Ectodermal cell (in vitro differentiated cells): ENCODE measurements around the gene TRIM44.
"Not testable (repeated sequence)": the region's sequence is repeated elsewhere in the genome, so short reads cannot be mapped to it uniquely, and the experiment has no call there.

Experiments used
- H3K27ac ChIP-seq: 2 replicates; pipeline ENCODE4 v1.7.0; 2013; ENCODE audit warnings: mild to moderate bottlenecking, low read depth, low read length; ENCODE audit not compliant: insufficient read depth, poor library complexity, severe bottlenecking
- H3K27me3 ChIP-seq: 2 replicates; pipeline ENCODE4 v1.7.0; 2013; ENCODE audit warnings: mild to moderate bottlenecking, low read length; ENCODE audit not compliant: insufficient read depth, control insufficient read depth, poor library complexity, severe bottlenecking
- H3K36me3 ChIP-seq: one replicate; pipeline ENCODE4 v1.7.0; 2013; ENCODE audit warnings: low read length; ENCODE audit not compliant: control insufficient read depth, insufficient read depth
- H3K4me1 ChIP-seq: one replicate; pipeline ENCODE4 v1.7.0; 2013; ENCODE audit warnings: low read length; ENCODE audit not compliant: control insufficient read depth, insufficient read depth
- H3K4me3 ChIP-seq: 2 replicates; pipeline ENCODE4 v1.7.0; 2013; ENCODE audit warnings: low read depth, low read length, control low read depth; ENCODE audit not compliant: insufficient read depth
- H3K9me3 ChIP-seq: 2 replicates; pipeline ENCODE4 v1.7.0; 2013; ENCODE audit warnings: mild to moderate bottlenecking, low read length, moderate library complexity; ENCODE audit not compliant: control insufficient read depth
- WGBS, 2 experiments: methylation state at CpG; one replicate each; pipeline ENCODE4 v1.1.7; 2013; ENCODE audit warnings: missing lambda C conversion rate in 2 of 2; 5-methylcytosine and 5-hydroxymethylcytosine counted together

Gene TRIM44

DNA sequence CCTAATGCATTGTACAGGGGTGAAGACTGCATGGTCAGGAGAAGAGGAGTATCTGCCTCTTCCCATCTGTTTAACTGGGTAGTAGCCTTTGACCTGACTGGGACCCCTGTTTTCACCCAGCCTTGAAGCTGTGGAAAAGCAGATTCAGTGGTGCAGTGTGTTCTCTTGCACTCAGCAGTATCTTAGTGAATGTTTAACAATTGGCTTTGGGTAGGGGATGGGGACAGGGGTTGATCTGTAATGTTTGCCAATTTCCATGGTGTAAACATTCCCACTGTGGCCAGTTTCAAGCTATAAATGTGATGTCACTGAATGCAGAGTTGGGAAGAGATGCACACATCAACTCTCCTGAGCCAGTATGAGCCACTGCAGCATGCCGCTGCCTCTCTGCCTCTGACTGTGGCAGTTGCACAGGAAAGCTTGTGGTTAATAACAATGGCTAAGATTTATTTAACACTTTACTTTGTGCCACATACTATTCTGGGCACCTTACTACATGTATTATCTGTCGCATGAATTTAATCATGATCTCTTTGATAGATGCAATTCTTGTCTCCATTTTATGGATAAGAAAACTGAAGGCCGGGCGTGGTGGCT, 28.6 kb upstream of the TRIM44 start:
- WGBS, 2 experiments: 95 to 98% methylated on average over 4 of the region's 4 CpGs

DNA sequence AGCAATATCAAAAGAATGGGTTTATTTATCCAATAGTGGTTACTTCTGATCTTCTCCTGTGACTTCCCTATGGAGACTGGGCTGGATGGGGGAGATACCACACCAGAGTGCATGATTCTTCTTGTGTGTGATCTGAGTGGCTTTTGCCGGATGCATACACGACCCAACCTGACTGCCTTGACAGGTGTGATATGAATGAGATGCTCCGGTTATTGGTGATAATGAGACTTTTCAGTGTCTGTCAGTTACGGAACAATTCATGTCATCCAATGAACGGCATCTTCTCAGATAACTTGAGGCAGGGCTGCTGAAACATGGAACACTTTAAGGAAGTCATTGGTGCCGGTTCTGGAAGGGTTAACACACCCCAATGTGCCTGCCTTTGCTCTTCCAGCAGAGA, 26.6 kb upstream of the TRIM44 start:
- Histone ChIP-seq H3K4me3 (no peak overlapping the region), H3K9me3 (no peaks in the 10 kb centered on the region), H3K4me1 (no peaks in the 10 kb centered on the region), H3K27me3 (peaks cover 3% of the 10 kb centered on the region), H3K27ac (no peak overlapping the region), H3K36me3 (no peaks in the 10 kb centered on the region)
- 96% methylated on average over 6 of the region's 6 CpGs for WGBS, 2 experiments

More for the DNA sequence above, 28.6 kb upstream of the TRIM44 start:
- Histone ChIP-seq H3K27me3 (no peaks in the 10 kb centered on the region), H3K4me3 (no peak overlapping the region), H3K36me3 (no peaks in the 10 kb centered on the region), H3K9me3 (no peaks in the 10 kb centered on the region), H3K27ac (no peak overlapping the region), H3K4me1 (no peaks in the 10 kb centered on the region)

DNA sequence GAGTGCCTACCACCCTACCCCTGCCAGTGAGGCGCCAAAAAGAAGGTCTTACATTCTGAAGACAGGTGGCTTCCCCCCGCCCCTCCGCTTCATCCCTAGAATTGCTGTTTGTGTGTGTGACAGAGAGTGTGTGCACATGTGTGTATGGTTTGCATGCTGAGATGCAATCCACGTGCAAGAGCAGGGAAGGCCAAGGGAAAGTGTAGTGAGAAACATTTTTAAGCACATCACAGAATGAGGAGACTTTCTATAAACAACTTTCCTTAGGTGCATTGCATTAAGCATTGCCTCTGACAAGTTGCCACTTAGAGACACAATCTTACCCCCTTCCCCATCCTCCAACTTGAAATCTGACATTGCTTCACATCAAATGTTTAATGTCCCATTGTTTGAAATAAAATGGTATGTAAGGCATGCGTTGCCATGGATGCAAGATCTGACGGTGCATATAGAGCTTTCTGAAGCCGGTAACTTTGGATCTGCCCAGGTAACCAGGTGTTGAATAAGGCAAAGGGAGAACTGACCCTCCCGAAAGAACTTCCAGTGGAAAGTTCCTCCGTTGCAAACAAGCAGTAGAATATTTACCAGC, 22.9 kb upstream of the TRIM44 start:
- Histone ChIP-seq H3K4me3 (no peak overlapping the region), H3K4me1 (peaks cover 13% of the 10 kb centered on the region), H3K27ac (no peak overlapping the region), H3K9me3 (no peaks in the 10 kb centered on the region), H3K27me3 (peaks cover 3% of the 10 kb centered on the region), H3K36me3 (no peaks in the 10 kb centered on the region)
- whole genome bisulfite sequencing, 2 experiments: 78 to 83% methylated on average over 9 of the region's 9 CpGs

DNA sequence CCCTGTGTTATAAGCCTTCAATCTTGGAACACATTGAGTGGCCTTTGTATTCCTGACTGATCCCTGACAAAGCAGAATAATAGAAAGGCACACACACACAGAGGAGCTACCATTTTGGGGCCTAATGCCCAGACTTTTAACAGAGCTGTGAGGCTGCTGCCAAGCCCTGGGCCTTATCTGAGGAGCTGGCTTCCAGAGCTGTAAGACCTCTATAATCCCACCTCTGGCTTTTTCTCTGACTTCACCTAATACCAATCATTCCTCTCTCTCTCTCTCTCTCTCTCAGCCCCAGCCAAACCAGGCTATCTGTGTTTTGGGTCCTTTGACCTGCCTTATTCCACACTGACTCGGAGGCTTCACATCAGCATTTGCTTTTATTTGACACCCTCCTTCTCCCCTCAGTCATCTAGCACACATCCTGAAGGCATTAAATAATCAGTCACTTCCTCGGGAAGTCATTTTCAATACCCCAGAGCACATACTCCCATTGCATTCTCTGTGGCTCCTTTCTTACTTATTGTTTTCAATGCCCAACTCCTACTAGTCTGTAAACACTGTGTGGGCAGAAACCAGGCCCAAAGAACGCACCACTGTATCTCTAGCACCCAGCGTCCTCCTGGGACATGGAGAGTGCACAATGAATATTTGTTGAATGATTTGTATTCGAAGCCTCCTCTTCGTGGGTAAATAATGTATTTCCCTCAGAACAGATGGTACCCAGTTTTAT, 21.2 kb upstream of the TRIM44 start:
- H3K4me1 ChIP-seq: peaks cover 13% of the 10 kb centered on the region
- no peak overlapping the region for H3K4me3 ChIP-seq
- H3K27ac ChIP-seq: peak overlapping the region; percentile 38
- 86 to 88% methylated on average over 6 of the region's 6 CpGs for WGBS, 2 experiments
- H3K36me3 ChIP-seq: no peaks in the 10 kb centered on the region
- H3K27me3 ChIP-seq: peaks cover 3% of the 10 kb centered on the region
- no peaks in the 10 kb centered on the region for H3K9me3 ChIP-seq

DNA sequence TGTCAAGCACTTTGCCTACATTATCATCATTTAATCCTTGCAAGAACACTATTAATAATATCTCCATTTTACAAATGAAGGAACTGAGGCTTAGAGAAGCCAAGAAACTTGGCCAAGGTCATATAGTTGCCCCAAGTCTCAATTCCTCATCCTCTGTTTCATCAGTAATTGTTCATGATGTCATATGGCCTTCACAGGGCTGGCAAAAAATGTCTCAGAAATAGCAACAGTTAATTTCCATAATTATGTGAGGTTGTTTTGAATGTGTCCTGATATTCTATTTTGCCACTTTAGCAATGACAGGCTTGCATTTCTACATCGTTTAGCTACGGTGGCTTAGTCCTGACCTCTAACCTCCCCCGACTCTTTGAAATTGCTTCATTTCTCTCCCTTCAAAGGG, 20.6 kb upstream of the TRIM44 start:
- Histone ChIP-seq H3K4me1 (peaks cover 13% of the 10 kb centered on the region), H3K4me3 (no peak overlapping the region), H3K36me3 (no peaks in the 10 kb centered on the region), H3K27me3 (peaks cover 3% of the 10 kb centered on the region), H3K27ac (no peak overlapping the region), H3K9me3 (no peaks in the 10 kb centered on the region)
- 83% methylated on average over 3 of the region's 3 CpGs for WGBS, 2 experiments

DNA sequence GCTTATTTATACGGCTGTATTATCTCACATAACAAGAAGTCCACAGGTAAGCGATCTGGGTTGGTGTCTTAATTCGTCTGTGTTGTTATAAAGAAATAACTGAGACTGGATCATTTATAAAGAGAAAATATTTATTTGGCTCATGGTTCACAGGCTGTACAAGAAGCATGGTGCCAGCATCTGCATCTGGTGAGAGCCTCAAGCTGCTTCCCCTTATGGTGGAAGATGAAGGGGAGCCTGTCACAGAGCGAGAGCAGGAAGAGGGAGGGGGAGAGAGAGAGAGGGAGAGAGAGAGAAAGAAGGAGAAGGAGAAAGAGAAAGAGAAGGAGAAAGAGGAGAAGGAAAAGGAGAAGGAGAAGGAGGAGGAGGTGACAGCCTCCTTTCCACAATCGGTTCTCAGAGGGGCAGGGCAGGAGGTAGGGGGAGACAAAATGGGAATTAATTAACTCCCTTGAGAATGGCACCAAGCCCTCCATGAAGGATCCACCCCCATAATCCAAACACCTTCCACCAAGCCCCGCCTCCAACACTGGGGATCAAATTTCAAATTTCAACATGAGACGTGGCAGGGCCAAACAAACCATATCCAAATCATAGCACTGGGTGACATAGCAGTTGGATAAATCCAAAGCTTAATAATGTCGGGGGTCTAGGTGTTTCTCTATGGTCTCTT, 15.0 kb upstream of the TRIM44 start:
- Histone ChIP-seq H3K27me3 (no peaks in the 10 kb centered on the region), H3K9me3 (no peaks in the 10 kb centered on the region), H3K4me3 (no peak overlapping the region), H3K4me1 (peaks cover under 1% of the 10 kb centered on the region), H3K27ac (no peak overlapping the region), H3K36me3 (no peaks in the 10 kb centered on the region)
- WGBS, 2 experiments: 89% methylated on average over 8 of the region's 8 CpGs

DNA sequence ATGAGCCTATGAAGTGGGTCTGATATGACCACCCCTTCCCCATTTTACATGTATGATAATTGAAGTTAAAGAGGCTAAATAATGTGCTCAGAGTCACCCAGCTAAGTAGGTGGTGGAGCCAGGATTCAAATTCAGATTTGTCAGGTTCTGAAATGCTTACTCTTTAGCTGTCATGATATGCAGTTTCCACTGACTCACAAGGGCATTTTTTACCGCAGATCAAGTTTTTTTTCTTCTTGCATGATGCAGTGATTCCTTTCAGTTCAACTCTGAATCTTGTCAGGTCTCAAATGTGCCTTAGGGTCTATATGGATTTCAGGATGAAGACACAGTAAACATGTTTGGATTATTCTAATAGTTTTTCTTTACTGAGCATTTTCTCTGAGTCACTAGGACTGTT, 12.6 kb upstream of the TRIM44 start:
- WGBS, 2 experiments: 91 to 96% methylated on average over 1 of the region's 1 CpG
- Histone ChIP-seq H3K9me3 (no peaks in the 10 kb centered on the region), H3K27ac (no peak overlapping the region), H3K4me3 (no peak overlapping the region), H3K4me1 (peaks cover 6% of the 10 kb centered on the region), H3K36me3 (no peaks in the 10 kb centered on the region), H3K27me3 (peaks cover 5% of the 10 kb centered on the region)

DNA sequence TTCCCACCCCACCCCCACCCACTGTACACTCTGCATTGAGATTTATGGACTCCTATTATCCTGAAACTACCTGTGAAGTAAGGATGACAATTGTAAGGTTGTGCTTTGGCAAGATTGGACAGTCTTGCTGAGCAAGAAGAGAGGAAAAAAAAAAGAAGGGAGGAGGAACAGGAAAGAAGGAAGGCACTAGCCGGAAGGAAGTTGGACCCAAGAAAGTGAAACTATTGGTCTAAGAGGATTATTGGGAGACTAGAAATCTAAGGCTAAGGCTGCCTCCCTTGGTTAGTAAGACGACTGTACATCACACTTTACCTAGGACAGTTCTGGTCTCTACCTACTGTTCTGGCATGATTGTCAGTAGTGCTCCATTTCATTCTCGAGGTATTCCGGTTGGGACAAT, 12.1 kb upstream of the TRIM44 start:
- Histone ChIP-seq H3K9me3 (no peaks in the 10 kb centered on the region), H3K27me3 (peaks cover 5% of the 10 kb centered on the region), H3K4me3 (no peak overlapping the region), H3K36me3 (no peaks in the 10 kb centered on the region), H3K27ac (no peak overlapping the region), H3K4me1 (peaks cover 10% of the 10 kb centered on the region)
- WGBS, 2 experiments: 89 to 92% methylated on average over 4 of the region's 4 CpGs

DNA sequence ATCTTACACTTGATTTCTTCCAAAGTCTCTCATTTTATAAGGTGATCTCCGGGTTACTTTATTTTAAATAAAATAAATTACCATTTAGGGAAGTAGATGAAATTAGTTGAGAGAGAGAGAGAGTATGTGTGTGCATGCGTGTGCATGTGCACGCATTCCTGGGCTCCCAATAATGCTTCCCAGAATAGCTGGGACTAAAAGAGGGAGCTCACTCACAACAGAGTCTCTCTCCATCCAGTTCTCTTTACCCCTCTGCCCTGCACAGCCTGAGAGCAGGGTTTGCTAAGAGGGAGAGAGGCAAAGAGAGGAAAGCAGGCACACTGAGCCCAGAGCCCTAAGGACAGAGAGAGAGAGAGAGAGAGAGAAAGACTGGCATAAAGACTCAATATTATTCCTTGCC, 11.3 kb upstream of the TRIM44 start:
- Histone ChIP-seq H3K27me3 (peaks cover 5% of the 10 kb centered on the region), H3K36me3 (no peaks in the 10 kb centered on the region), H3K4me3 (no peak overlapping the region), H3K9me3 (no peaks in the 10 kb centered on the region), H3K4me1 (peaks cover 10% of the 10 kb centered on the region), H3K27ac (no peak overlapping the region)
- WGBS, 2 experiments: 95 to 100% methylated on average over 2 of the region's 3 CpGs

DNA sequence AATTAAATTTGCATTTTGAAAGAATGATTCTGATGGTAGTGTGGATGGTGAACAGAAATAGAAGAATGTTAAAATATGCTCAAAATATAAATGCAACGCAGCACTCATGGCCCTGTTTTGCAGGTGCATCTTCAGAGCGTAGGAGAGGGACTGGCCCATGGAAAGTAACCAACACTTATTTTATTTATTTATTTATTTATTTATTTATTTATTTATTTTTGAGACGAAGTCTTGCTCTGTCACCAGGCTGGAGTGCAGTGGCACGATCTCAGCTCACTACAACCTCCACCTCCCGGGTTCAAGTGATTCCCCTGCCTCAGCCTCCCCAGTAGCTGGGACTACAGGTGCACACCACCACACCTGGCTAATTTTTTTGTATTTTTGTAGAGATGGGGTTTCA, 9.8 kb upstream of the TRIM44 start:
- H3K4me1 ChIP-seq: peaks cover 10% of the 10 kb centered on the region
- not testable (repeated sequence) for H3K36me3 ChIP-seq, H3K27ac ChIP-seq, H3K9me3 ChIP-seq, H3K4me3 ChIP-seq
- WGBS, 2 experiments: 85 to 92% methylated on average over 5 of the region's 5 CpGs
- H3K27me3 ChIP-seq: peaks cover 15% of the 10 kb centered on the region
